Naive B cell (primary cell): ENCODE measurements around the gene FAM110C. TPM values are rescaled to one million over a fixed set of nuclear protein-coding genes. Genes with fewer than 3 reads are reported as not detected.

Source experiments
- ATAC-seq, 2 donors: fragments of 150-1000 bp; cut with Tn5 transposase; 2 replicates each; pipeline ENCODE4 v1.10.0; 2021; ENCODE audit warnings: low read depth in 2 of 2, mild to moderate bottlenecking in 2 of 2, moderate library complexity in 2 of 2
- DNase-seq: peaks from one replicate; pipeline ENCODE4 v3.0.0; 2022
- H3K27ac Mint-ChIP-seq, 6 donors: one replicate each; pipeline ENCODE4 v1.8.0; 2020 to 2022; ENCODE audit warnings: mild to moderate bottlenecking in 6 of 6, mixed read lengths in 6 of 6, moderate library complexity in 5 of 6, inconsistent platforms in 2 of 6
- H3K27me3 Mint-ChIP-seq, 3 donors: one replicate each; pipeline ENCODE4 v1.8.0; 2021 to 2022; ENCODE audit warnings: mixed read lengths in 3 of 3, mild to moderate bottlenecking in 1 of 3
- H3K36me3 Mint-ChIP-seq, 2 donors: one replicate each; pipeline ENCODE4 v1.8.0; 2020 to 2022; ENCODE audit warnings: mixed read lengths in 2 of 2, inconsistent platforms in 1 of 2, mild to moderate bottlenecking in 1 of 2
- H3K4me1 Mint-ChIP-seq, 3 donors: one replicate each; pipeline ENCODE4 v1.8.0; 2020 to 2022; ENCODE audit warnings: mixed read lengths in 3 of 3, inconsistent platforms in 1 of 3, mild to moderate bottlenecking in 1 of 3, moderate library complexity in 1 of 3
- H3K4me3 Mint-ChIP-seq, 8 donors: one replicate each; pipeline ENCODE4 v1.8.0; 2020 to 2022; ENCODE audit warnings: mild to moderate bottlenecking in 8 of 8, mixed read lengths in 8 of 8, moderate library complexity in 8 of 8, inconsistent platforms in 2 of 8
- H3K9me3 Mint-ChIP-seq, 7 donors: one replicate each; pipeline ENCODE4 v1.8.0; 2020 to 2022; ENCODE audit warnings: mixed read lengths in 7 of 7, mild to moderate bottlenecking in 5 of 7, inconsistent platforms in 2 of 7, moderate library complexity in 1 of 7
- polyA plus RNA-seq, 6 donors: library from polyadenylated mRNA; unstranded; fragments of 300-500 nt; fragmentation: Illumina TruSeq; gene quantifications; one replicate each; pipeline ENCODE4 v1.2.3, GENCODE V29; 2021; ENCODE audit warnings: low read depth in 6 of 6

The FAM110C gene
- polyA plus RNA-seq, 6 donors from 2014 or later, result not detected

- Mint-ChIP-seq H3K4me1 (no peaks in the 10 kb centered on the region), H3K27me3 (peaks cover 18 to 38% (median 20%) of the 10 kb centered on the region in 3 donors), H3K36me3 (no peaks in the 10 kb centered on the region), H3K9me3 (peaks cover 7 to 34% (median 20%) of the 10 kb centered on the region in 7 donors), H3K27ac (no peak overlapping the region), H3K4me3 (no peak overlapping the region)
- ATAC-seq (no peak), DNase-seq (no peak)
Observed at GRCh38 chr2:55587-56448, 9.5 kb upstream of the FAM110C start.

- no peak overlapping the region for H3K4me3 Mint-ChIP-seq
- peaks cover 0 to 8% of the 10 kb centered on the region in 2 donors for H3K36me3 Mint-ChIP-seq
- peaks cover 41 to 56% (median 42%) of the 10 kb centered on the region in 3 donors for H3K27me3 Mint-ChIP-seq
- H3K4me1 Mint-ChIP-seq, result peaks cover 5 to 10% (median 7%) of the 10 kb centered on the region in 3 donors
- no peak overlapping the region for H3K27ac Mint-ChIP-seq
- peaks cover 0 to 9% (median 5%) of the 10 kb centered on the region in 7 donors for H3K9me3 Mint-ChIP-seq
- ATAC-seq (no peak), DNase-seq (no peak)
Observed at GRCh38 chr2:51613-52012, 5.3 kb upstream of the FAM110C start.

GRCh38 chr2:47737-48136 lies 1.4 kb upstream of the FAM110C start:
- peaks cover 47 to 64% (median 54%) of the 10 kb centered on the region in 3 donors for H3K27me3 Mint-ChIP-seq
- H3K4me1 Mint-ChIP-seq, result peaks cover 5 to 20% (median 13%) of the 10 kb centered on the region in 3 donors
- DNase-seq (no peak), ATAC-seq (no peak)
- H3K9me3 Mint-ChIP-seq, result peaks cover 0 to 2% (median 0%) of the 10 kb centered on the region in 7 donors
- H3K36me3 Mint-ChIP-seq, result peaks cover 0 to 9% of the 10 kb centered on the region in 2 donors
- H3K4me3 Mint-ChIP-seq, result peak overlapping the region in 6 of 8 donors; percentile 36 to 87 (median 82)
- H3K27ac Mint-ChIP-seq, result no peak overlapping the region

DNA sequence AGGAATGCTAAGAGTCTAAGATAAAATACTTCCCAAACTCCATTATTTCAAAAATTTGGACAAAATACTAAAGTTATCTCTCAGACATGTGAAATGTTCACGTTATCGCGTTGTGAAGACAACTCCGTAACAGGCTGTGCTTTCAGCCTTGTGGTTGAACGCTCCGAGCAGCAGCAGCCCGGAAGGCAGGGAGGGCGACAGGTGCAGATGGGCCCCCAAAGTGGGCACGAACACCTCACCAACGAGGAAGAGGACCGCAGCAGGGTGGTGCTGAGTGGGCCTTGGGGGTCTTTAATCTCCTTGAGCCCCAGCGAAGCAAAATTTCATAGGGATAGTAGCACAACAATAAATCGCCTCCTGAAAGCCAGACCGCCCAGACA lies 1.0 kb upstream of the FAM110C start:
- H3K27me3 Mint-ChIP-seq, result peaks cover 46 to 63% (median 54%) of the 10 kb centered on the region in 3 donors
- ATAC-seq, result no peak
- DNase-seq, result no peak
- H3K9me3 Mint-ChIP-seq, result peaks cover 0 to 2% (median 0%) of the 10 kb centered on the region in 7 donors
- no peak overlapping the region for H3K27ac Mint-ChIP-seq
- peaks cover 0 to 9% of the 10 kb centered on the region in 2 donors for H3K36me3 Mint-ChIP-seq
- peak overlapping the region; percentile 76 to 92 (median 86) for H3K4me3 Mint-ChIP-seq
- H3K4me1 Mint-ChIP-seq, result peaks cover 5 to 20% (median 13%) of the 10 kb centered on the region in 3 donors

DNA sequence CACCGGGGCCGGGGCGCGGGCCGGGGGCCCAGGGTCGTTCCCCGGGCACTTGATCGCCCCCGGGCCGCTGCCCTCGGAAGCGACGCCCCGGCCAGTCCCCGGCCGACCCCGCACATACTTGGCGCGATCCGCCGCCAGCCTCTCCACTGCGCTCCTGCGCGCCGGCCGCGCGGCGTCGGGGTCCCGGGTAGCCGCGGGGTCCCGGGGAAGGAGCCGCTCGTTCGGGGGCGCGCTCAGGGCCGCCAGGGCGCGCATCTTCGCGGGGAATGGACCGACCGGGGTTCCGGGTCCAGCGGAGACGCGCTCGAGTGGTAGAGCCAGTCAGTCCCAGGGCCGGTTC lies 204 bp downstream of the FAM110C start:
- H3K9me3 Mint-ChIP-seq, result peaks cover 0 to 2% (median 0%) of the 10 kb centered on the region in 7 donors
- H3K4me1 Mint-ChIP-seq, result peaks cover 5 to 20% (median 13%) of the 10 kb centered on the region in 3 donors
- peaks cover 0 to 9% of the 10 kb centered on the region in 2 donors for H3K36me3 Mint-ChIP-seq
- peaks cover 46 to 63% (median 54%) of the 10 kb centered on the region in 3 donors for H3K27me3 Mint-ChIP-seq
- ATAC-seq (peak in 1 of 2 donors; percentile 28), DNase-seq (no peak)
- peak overlapping the region in 1 of 8 donors; percentile 55 for H3K4me3 Mint-ChIP-seq
- no peak overlapping the region for H3K27ac Mint-ChIP-seq

DNA sequence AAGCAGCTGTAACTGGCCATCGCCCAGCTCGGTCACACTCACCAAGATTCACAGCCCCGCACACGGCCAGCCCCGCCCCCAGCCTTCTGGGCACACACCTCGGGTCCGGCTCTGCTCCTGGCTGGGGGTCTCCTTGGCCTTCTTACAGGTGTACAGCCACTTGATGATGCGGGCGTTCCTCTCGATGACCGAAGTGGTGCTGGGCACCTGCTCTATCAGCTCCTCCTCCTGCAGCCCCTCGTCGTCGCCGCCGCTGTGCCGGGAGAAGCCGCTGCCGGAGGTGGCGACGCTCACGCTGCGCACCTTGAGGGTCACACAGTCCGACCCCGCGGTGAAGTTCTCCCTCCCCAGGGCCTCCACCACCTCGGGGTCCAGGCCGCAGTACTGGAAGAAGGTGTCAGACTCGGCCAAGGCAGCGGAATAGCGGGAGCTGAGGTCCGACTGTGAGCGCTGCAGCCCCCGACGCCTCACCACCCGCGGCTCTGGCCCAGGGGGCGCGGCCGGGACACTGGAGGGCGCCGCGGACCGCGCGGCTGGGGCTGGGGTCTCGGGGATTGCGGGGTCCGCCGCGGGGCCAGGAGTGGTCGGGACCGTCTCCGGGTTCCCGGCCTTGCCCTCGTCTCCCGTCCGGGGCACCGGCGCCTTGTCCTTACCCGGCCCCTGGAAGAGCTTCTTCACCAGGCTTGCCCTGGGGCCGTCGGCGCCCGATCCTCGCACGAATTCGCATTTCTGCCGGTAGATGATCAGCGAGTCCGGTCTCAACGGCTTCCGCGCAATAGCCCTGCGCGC lies 769 bp downstream of the FAM110C start:
- ATAC-seq (peak in 1 of 2 donors; percentile 9), DNase-seq (no peak)
- Mint-ChIP-seq H3K27ac (peak overlapping the region in 2 of 6 donors; percentile 8 to 47), H3K4me1 (peaks cover 5 to 20% (median 13%) of the 10 kb centered on the region in 3 donors), H3K9me3 (peaks cover 0 to 2% (median 0%) of the 10 kb centered on the region in 7 donors), H3K27me3 (peaks cover 46 to 63% (median 54%) of the 10 kb centered on the region in 3 donors), H3K4me3 (peak overlapping the region; percentile 31 to 87 (median 62)), H3K36me3 (peaks cover 0 to 9% of the 10 kb centered on the region in 2 donors)

DNA sequence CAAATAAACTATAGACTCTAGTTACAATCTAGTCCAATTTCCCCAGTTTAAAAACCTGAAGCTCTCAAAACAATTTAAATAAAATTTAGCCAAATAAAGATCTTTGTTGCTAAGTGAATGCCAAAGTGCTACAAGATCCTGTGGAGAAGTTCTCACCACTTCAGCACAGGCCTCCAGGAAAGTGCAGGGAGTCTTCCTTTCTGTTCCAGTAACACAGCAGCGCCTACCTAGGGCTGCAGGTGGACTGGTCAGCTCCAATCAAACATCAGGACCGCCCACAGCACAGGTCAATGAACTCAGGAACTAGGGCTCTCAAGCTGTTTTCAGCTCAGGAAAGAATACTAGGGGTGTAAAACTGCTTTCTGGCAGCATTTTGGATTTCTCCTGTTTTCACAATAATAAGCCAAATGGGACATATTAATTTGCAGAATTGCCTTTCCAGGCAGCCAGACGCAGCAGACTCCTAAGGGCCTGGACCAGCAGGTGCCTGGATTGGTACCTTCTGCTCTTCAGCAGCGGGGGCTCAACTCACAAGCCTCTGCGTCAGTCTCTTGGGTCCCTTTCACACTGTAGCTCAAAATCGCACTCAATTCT lies 1.5 kb downstream of the FAM110C start:
- Mint-ChIP-seq H3K4me3 (peak overlapping the region; percentile 31 to 87 (median 62)), H3K27me3 (peaks cover 45 to 61% (median 53%) of the 10 kb centered on the region in 3 donors), H3K9me3 (peaks cover 0 to 2% (median 0%) of the 10 kb centered on the region in 7 donors), H3K36me3 (peaks cover 0 to 9% of the 10 kb centered on the region in 2 donors), H3K27ac (peak overlapping the region in 2 of 6 donors; percentile 8 to 47), H3K4me1 (peaks cover 5 to 20% (median 13%) of the 10 kb centered on the region in 3 donors)
- ATAC-seq (no peak), DNase-seq (no peak)

DNA sequence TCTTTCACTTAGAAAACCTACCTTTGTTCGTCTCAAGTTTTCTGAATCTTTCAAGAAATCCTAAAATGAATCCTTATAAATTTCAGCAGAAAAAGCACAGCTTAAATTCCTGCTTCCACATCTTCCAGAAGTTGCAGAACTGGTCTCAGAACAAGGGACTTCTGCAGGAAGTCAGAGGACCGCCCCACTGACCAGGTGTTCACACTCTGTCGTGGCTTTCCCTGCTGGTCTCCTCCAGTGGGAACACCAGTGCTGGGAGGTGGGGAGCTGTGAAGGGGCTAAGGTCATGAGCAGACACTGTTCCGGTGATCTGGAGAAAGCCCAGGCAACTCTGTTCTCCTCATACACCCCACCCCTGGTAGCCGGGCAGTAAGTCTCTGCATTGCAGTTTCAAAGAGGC lies 3.5 kb downstream of the FAM110C start:
- DNase-seq (no peak), ATAC-seq (no peak)
- Mint-ChIP-seq H3K27me3 (peaks cover 32 to 54% (median 33%) of the 10 kb centered on the region in 3 donors), H3K4me1 (peaks cover 5 to 20% (median 13%) of the 10 kb centered on the region in 3 donors), H3K9me3 (no peaks in the 10 kb centered on the region), H3K4me3 (peak overlapping the region in 1 of 8 donors; percentile 41), H3K36me3 (peaks cover 0 to 9% of the 10 kb centered on the region in 2 donors), H3K27ac (no peak overlapping the region)

DNA sequence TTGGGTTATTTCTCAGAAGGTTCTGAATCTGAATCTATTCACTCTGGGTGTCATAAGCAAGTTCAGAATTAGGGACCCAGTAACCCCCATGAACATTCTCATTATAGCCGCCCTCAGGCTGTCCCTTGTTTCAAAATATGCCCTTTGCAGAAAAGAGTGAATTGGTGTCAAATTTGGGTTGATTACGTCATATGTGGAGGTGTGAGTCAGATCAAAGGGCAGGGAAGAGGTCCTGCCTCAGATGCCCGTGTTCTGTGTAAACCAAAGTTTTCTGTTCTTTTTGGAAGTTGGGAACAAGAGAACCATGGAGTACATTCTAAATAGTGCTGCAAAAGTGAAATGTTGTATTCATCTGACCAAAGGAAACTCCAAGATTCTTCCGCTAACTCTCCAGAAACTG lies 5.8 kb downstream of the FAM110C start:
- Mint-ChIP-seq H3K9me3 (no peaks in the 10 kb centered on the region), H3K27me3 (peaks cover 19 to 40% (median 21%) of the 10 kb centered on the region in 3 donors), H3K27ac (no peak overlapping the region), H3K4me3 (no peak overlapping the region), H3K4me1 (peaks cover 0 to 9% (median 6%) of the 10 kb centered on the region in 3 donors), H3K36me3 (no peaks in the 10 kb centered on the region)
- no peak for DNase-seq
- no peak for ATAC-seq

DNA sequence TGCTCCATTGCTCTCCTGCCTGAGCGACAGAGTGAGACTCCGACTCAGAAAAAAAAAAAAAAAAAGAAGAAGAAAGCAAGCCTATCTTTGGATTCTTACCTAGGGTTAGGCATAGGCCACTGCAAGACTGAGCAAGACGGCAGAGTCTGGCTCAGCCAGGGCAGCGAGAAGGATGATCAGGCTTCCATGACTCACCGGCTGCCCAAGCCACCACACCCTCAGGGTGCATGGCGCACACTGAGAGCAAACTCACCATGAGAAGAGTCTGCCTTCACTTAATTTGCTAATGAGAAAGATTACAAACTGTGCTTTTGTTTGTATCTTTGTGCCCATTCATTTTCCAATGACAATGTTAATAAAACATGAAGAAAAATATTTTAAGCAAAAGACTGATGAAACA lies 8.2 kb downstream of the FAM110C start:
- Mint-ChIP-seq H3K4me3 (no peak overlapping the region), H3K27ac (no peak overlapping the region), H3K36me3 (no peaks in the 10 kb centered on the region), H3K9me3 (no peaks in the 10 kb centered on the region), H3K4me1 (peaks cover 0 to 4% (median 3%) of the 10 kb centered on the region in 3 donors), H3K27me3 (peaks cover 0 to 17% (median 4%) of the 10 kb centered on the region in 3 donors)
- DNase-seq, result no peak
- ATAC-seq, result no peak

DNA sequence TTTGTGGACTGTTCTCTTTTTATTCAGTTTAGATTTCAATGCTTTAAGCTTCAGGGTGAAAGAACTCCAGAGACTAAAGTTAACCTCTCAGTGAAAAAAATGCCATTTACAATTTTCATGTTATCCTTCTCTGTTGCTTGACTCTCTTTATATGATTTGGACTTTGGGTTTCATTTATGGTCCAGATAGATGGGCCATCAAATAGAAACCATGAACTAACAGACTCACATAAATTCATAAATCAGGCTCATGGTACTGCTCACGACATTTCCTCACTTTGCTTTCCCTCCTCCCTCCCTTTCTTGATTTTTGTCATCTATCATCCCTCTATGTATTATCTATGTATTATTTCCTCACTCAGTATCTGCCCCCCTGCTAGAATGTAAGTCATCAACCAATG lies 10.0 kb downstream of the FAM110C start:
- no peaks in the 10 kb centered on the region for H3K9me3 Mint-ChIP-seq
- no peak overlapping the region for H3K4me3 Mint-ChIP-seq
- ATAC-seq (no peak), DNase-seq (no peak)
- H3K27ac Mint-ChIP-seq, result no peak overlapping the region
- peaks cover 0 to 12% (median 3%) of the 10 kb centered on the region in 3 donors for H3K27me3 Mint-ChIP-seq
- no peaks in the 10 kb centered on the region for H3K36me3 Mint-ChIP-seq
- H3K4me1 Mint-ChIP-seq, result peaks cover 0 to 4% (median 3%) of the 10 kb centered on the region in 3 donors

GRCh38 chr2:35852-36251 lies 10.5 kb downstream of the FAM110C start:
- peaks cover 0 to 4% (median 3%) of the 10 kb centered on the region in 3 donors for H3K4me1 Mint-ChIP-seq
- no peak overlapping the region for H3K27ac Mint-ChIP-seq
- DNase-seq (no peak), ATAC-seq (no peak)
- no peaks in the 10 kb centered on the region for H3K9me3 Mint-ChIP-seq
- H3K27me3 Mint-ChIP-seq, result peaks cover 0 to 12% (median 3%) of the 10 kb centered on the region in 3 donors
- no peaks in the 10 kb centered on the region for H3K36me3 Mint-ChIP-seq
- no peak overlapping the region for H3K4me3 Mint-ChIP-seq

GRCh38 chr2:33620-34019 lies 12.7 kb downstream of the FAM110C start:
- no peaks in the 10 kb centered on the region for H3K36me3 Mint-ChIP-seq
- no peaks in the 10 kb centered on the region for H3K9me3 Mint-ChIP-seq
- no peak overlapping the region for H3K4me3 Mint-ChIP-seq
- peaks cover 3 to 5% (median 3%) of the 10 kb centered on the region in 3 donors for H3K4me1 Mint-ChIP-seq
- no peak overlapping the region for H3K27ac Mint-ChIP-seq
- DNase-seq (no peak), ATAC-seq (no peak)
- peaks cover 0 to 7% (median 4%) of the 10 kb centered on the region in 3 donors for H3K27me3 Mint-ChIP-seq
